Caco-2 (cell line): Measurements from ENCODE around the gene IQCN. TPM values are rescaled to one million over a fixed set of nuclear protein-coding genes. Genes with fewer than 3 reads are reported as not detected.

Source experiments
- BruUV-seq: library from RNA; stranded (reverse); fragments of 400-500 nt; replicated peaks from 2 replicates; lab custom pipeline; 2021; lab: Mats Ljungman, UMichigan
- CTCF ChIA-PET: fragments of 300-600 bp; sonication (Branson Sonifier 250); formaldehyde crosslinking; loops from one replicate; lab custom pipeline; 2022; ENCODE audit warnings: antibody characterized with exemption; lab: Charles Lee
- POLR2A ChIA-PET: fragments of 300-600 bp; sonication (Branson Sonifier 250); formaldehyde crosslinking; loops from one replicate; lab custom pipeline; 2022; ENCODE audit warnings: antibody characterized with exemption; lab: Charles Lee
- DNase-seq, 2 experiments: peaks; one replicate each; pipeline versions ENCODE4 v3.0.0 to v3.0.0-alpha.2; 2020 to 2022
- H3K27me3 ChIP-seq: replicated peaks from 2 replicates; pipeline ENCODE4 v1.6.0; 2011; ENCODE audit warnings: low read length; ENCODE audit not compliant: control insufficient read depth, insufficient read depth
- H3K36me3 ChIP-seq: 2 replicates; pipeline ENCODE4 v1.5.1; 2011; ENCODE audit warnings: low read length; ENCODE audit not compliant: control insufficient read depth, insufficient read depth
- H3K4me1 ChIP-seq: fragments of 250-450 bp; sonication (Bioruptor Pico); 2 replicates; pipeline ENCODE4 v1.5.1; 2020; ENCODE audit warnings: mild to moderate bottlenecking
- H3K4me3 ChIP-seq: 2 replicates; pipeline ENCODE4 v1.5.1; 2011; ENCODE audit warnings: low read depth, mild to moderate bottlenecking, control low read depth, low read length
- H3K9me3 ChIP-seq: fragments of 250-450 bp; sonication (Bioruptor Pico); 2 replicates; pipeline ENCODE4 v1.5.1; 2020; ENCODE audit warnings: mild to moderate bottlenecking, moderate library complexity
- H3K27ac Mint-ChIP-seq: one replicate; pipeline ENCODE4 v1.8.0; 2022; ENCODE audit warnings: mixed read lengths; ENCODE audit not compliant: unreplicated experiment
- H3K27me3 Mint-ChIP-seq: one replicate; pipeline ENCODE4 v1.8.0; 2022; ENCODE audit warnings: mixed read lengths; ENCODE audit not compliant: insufficient read depth, unreplicated experiment
- H3K36me3 Mint-ChIP-seq: one replicate; pipeline ENCODE4 v1.8.0; 2022; ENCODE audit warnings: mild to moderate bottlenecking, mixed read lengths; ENCODE audit not compliant: insufficient read depth, unreplicated experiment
- H3K4me1 Mint-ChIP-seq: one replicate; pipeline ENCODE4 v1.8.0; 2022; ENCODE audit warnings: low read depth, mixed read lengths; ENCODE audit not compliant: unreplicated experiment
- H3K4me3 Mint-ChIP-seq: one replicate; pipeline ENCODE4 v1.8.0; 2022; ENCODE audit warnings: mild to moderate bottlenecking, moderate library complexity, mixed read lengths; ENCODE audit not compliant: unreplicated experiment
- H3K9me3 Mint-ChIP-seq: one replicate; pipeline ENCODE4 v1.8.0; 2022; ENCODE audit warnings: mixed read lengths; ENCODE audit not compliant: unreplicated experiment
- CTCF ChIP-seq, 2 experiments: fragments of 200-600 bp in 1 of 2; IDR thresholded peaks; 1 replicate in 1 of 2; 2 replicates in 1 of 2; pipeline versions ENCODE4 v1.5.1 to v1.8.0; 2011 to 2022; ENCODE audit warnings: antibody characterized with exemption in 1 of 2, control low read depth in 1 of 2, inconsistent platforms in 1 of 2, low read depth in 1 of 2, low read length in 1 of 2, mild to moderate bottlenecking in 1 of 2, moderate library complexity in 1 of 2; ENCODE audit not compliant: insufficient read depth in 1 of 2, severe bottlenecking in 1 of 2, unreplicated experiment in 1 of 2
- intact Hi-C: fragments of 100-400 bp; cut with micrococcal nuclease; formaldehyde crosslinking; loops from one replicate; pipeline ENCODE4 v1.10.0; 2022; ENCODE audit not compliant: unreplicated experiment
- total RNA-seq: library from RNA; stranded (reverse); gene quantifications from 2 replicates; pipeline ENCODE4 v1.2.3, GENCODE V29; 2022

Gene IQCN
- total RNA-seq, 1 experiment from 2014 or later, result 2.1 TPM

- Histone ChIP-seq H3K4me1 (peaks cover 27% of the 10 kb centered on the region), H3K27me3 (no peaks in the 10 kb centered on the region), H3K9me3 (no peaks in the 10 kb centered on the region), H3K4me3 (no peak overlapping the region), H3K36me3 (no peaks in the 10 kb centered on the region)
- no peaks in the 10 kb centered on the region for H3K27me3 Mint-ChIP-seq
- peaks cover 11% of the 10 kb centered on the region for H3K36me3 Mint-ChIP-seq
- H3K27ac Mint-ChIP-seq, result no peak overlapping the region
- BruUV-seq, result no TSS peak
- no peak for DNase-seq
- peaks cover 9% of the 10 kb centered on the region for H3K4me1 Mint-ChIP-seq
- POLR2A ChIA-PET, result interaction anchor here (0.6 to 1.6 kb wide), 2 partner anchors 20 to 117 kb away, joined by 3 to 6 read pairs; partner anchors contain the start of gene JUND
- no peaks in the 10 kb centered on the region for H3K9me3 Mint-ChIP-seq
- CTCF ChIA-PET, result no interaction called here
- no peak overlapping the region for H3K4me3 Mint-ChIP-seq
- intact Hi-C loops, result no loop called here
- no peak for TF ChIP-seq CTCF (IDR thresholded peaks at IDR 0.05; ENCODE audit: insufficient read depth in 1 of 2, low read depth in 1 of 2, low read length in 1 of 2, severe bottlenecking in 1 of 2, unreplicated experiment in 1 of 2)
Observed at GRCh38 chr19:18301718-18302111, 27.5 kb upstream of the IQCN start.

GRCh38 chr19:18300930-18301717 is 26.9 kb upstream of the IQCN start:
- H3K27me3 ChIP-seq, result no peaks in the 10 kb centered on the region
- intact Hi-C loops, result no loop called here
- H3K4me3 ChIP-seq, result no peak overlapping the region
- TF ChIP-seq CTCF (IDR thresholded peaks at IDR 0.05; ENCODE audit: insufficient read depth in 1 of 2, low read depth in 1 of 2, low read length in 1 of 2, severe bottlenecking in 1 of 2, unreplicated experiment in 1 of 2), result no peak
- DNase-seq, result peak; percentile 45 to 65
- H3K27me3 Mint-ChIP-seq, result no peaks in the 10 kb centered on the region
- ChIA-PET POLR2A (interaction anchor here (1.6 kb wide), 1 partner anchor 20 kb away, joined by 6 read pairs; the partner anchor contains the start of gene JUND), CTCF (no interaction called here)
- H3K27ac Mint-ChIP-seq, result no peak overlapping the region
- no peaks in the 10 kb centered on the region for H3K9me3 ChIP-seq
- peaks cover 11% of the 10 kb centered on the region for H3K36me3 Mint-ChIP-seq
- H3K4me1 Mint-ChIP-seq, result peaks cover 9% of the 10 kb centered on the region
- BruUV-seq, result no TSS peak
- H3K36me3 ChIP-seq, result no peaks in the 10 kb centered on the region
- H3K4me3 Mint-ChIP-seq, result no peak overlapping the region
- peaks cover 27% of the 10 kb centered on the region for H3K4me1 ChIP-seq
- no peaks in the 10 kb centered on the region for H3K9me3 Mint-ChIP-seq

GRCh38 chr19:18299654-18300053 is 25.4 kb upstream of the IQCN start:
- POLR2A ChIA-PET, result no interaction called here
- no peak for DNase-seq
- no peaks in the 10 kb centered on the region for H3K36me3 ChIP-seq
- H3K4me3 Mint-ChIP-seq, result no peak overlapping the region
- H3K9me3 Mint-ChIP-seq, result no peaks in the 10 kb centered on the region
- no peak overlapping the region for H3K27ac Mint-ChIP-seq
- H3K4me1 ChIP-seq, result peaks cover 18% of the 10 kb centered on the region
- no peak overlapping the region for H3K4me3 ChIP-seq
- TF ChIP-seq CTCF (IDR thresholded peaks at IDR 0.05; ENCODE audit: insufficient read depth in 1 of 2, low read depth in 1 of 2, low read length in 1 of 2, severe bottlenecking in 1 of 2, unreplicated experiment in 1 of 2), result no peak
- no peaks in the 10 kb centered on the region for H3K27me3 ChIP-seq
- no peaks in the 10 kb centered on the region for H3K9me3 ChIP-seq
- H3K4me1 Mint-ChIP-seq, result peaks cover 9% of the 10 kb centered on the region
- no peaks in the 10 kb centered on the region for H3K27me3 Mint-ChIP-seq
- intact Hi-C loops, result no loop called here
- CTCF ChIA-PET, result interaction anchor here (0.7 to 0.9 kb wide), 2 partner anchors 20 to 55 kb away, joined by 3 to 4 read pairs; no protein-coding TSS in a partner anchor
- H3K36me3 Mint-ChIP-seq, result peaks cover 11% of the 10 kb centered on the region
- BruUV-seq, result no TSS peak
